ENCODE data around the gene HDAC9.

DNA sequence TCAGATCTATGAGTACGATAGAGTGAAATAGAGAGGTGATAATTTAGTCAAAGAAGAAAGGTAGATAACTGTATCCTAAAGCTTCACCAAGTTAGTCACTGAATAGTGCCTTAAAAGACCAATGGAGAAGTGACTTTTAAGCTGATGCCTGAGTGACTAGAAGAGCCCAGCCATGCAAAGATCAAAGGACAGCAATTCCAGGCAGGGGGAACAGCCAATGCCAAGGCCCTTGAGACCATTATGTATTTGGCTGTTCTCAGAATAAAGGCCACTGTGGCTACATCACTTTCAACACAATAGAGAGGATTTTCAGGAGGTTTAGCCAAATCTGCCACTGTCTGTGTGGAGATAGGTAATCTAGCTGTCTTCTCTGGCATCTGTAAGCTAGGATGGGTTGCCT lies 17.8 kb downstream of the HDAC9 start:
- TF ChIP-seq POLR2A (IDR thresholded peaks at IDR 0.05; ENCODE audit: borderline replicate concordance, extremely low read depth, insufficient read depth, insufficient read length) (no peak), EZH2 (IDR thresholded peaks at IDR 0.05) (no peak), ZNF274 (IDR thresholded peaks at IDR 0.05; ENCODE audit: low read depth, low read length) (no peak), YY1 (IDR thresholded peaks at IDR 0.05; ENCODE audit: extremely low read depth, insufficient replicate concordance, low read depth, low read length) (no peak), POLR2AphosphoS5 (IDR thresholded peaks at IDR 0.05; ENCODE audit: low read depth, low read length) (no peak), ELF1 (IDR thresholded peaks at IDR 0.05; ENCODE audit: borderline replicate concordance, low read depth) (no peak), EZH2phosphoT487 (IDR thresholded peaks at IDR 0.05; ENCODE audit: borderline replicate concordance) (no peak), JUND (IDR thresholded peaks at IDR 0.05) (no peak), RAD21 (IDR thresholded peaks at IDR 0.05; ENCODE audit: low read depth) (no peak)
- TF ChIP-seq, protein P1, sequence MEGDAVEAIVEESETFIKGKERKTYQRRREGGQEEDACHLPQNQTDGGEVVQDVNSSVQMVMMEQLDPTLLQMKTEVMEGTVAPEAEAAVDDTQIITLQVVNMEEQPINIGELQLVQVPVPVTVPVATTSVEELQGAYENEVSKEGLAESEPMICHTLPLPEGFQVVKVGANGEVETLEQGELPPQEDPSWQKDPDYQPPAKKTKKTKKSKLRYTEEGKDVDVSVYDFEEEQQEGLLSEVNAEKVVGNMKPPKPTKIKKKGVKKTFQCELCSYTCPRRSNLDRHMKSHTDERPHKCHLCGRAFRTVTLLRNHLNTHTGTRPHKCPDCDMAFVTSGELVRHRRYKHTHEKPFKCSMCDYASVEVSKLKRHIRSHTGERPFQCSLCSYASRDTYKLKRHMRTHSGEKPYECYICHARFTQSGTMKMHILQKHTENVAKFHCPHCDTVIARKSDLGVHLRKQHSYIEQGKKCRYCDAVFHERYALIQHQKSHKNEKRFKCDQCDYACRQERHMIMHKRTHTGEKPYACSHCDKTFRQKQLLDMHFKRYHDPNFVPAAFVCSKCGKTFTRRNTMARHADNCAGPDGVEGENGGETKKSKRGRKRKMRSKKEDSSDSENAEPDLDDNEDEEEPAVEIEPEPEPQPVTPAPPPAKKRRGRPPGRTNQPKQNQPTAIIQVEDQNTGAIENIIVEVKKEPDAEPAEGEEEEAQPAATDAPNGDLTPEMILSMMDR (IDR thresholded peaks at IDR 0.05 in 2 of 3, conservative IDR thresholded peaks at IDR 0.05 in 1 of 3; ENCODE audit: borderline replicate concordance in 1 of 3, insufficient read depth in 1 of 3, low read depth in 2 of 3, low read length in 2 of 3): no peak
- TF ChIP-seq, protein P2, sequence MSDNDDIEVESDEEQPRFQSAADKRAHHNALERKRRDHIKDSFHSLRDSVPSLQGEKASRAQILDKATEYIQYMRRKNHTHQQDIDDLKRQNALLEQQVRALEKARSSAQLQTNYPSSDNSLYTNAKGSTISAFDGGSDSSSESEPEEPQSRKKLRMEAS (IDR thresholded peaks at IDR 0.05): no peak
- TF ChIP-seq, protein P3, sequence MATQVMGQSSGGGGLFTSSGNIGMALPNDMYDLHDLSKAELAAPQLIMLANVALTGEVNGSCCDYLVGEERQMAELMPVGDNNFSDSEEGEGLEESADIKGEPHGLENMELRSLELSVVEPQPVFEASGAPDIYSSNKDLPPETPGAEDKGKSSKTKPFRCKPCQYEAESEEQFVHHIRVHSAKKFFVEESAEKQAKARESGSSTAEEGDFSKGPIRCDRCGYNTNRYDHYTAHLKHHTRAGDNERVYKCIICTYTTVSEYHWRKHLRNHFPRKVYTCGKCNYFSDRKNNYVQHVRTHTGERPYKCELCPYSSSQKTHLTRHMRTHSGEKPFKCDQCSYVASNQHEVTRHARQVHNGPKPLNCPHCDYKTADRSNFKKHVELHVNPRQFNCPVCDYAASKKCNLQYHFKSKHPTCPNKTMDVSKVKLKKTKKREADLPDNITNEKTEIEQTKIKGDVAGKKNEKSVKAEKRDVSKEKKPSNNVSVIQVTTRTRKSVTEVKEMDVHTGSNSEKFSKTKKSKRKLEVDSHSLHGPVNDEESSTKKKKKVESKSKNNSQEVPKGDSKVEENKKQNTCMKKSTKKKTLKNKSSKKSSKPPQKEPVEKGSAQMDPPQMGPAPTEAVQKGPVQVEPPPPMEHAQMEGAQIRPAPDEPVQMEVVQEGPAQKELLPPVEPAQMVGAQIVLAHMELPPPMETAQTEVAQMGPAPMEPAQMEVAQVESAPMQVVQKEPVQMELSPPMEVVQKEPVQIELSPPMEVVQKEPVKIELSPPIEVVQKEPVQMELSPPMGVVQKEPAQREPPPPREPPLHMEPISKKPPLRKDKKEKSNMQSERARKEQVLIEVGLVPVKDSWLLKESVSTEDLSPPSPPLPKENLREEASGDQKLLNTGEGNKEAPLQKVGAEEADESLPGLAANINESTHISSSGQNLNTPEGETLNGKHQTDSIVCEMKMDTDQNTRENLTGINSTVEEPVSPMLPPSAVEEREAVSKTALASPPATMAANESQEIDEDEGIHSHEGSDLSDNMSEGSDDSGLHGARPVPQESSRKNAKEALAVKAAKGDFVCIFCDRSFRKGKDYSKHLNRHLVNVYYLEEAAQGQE (IDR thresholded peaks at IDR 0.05; ENCODE audit: low read depth): no peak
